RWPE1 (cell line): ENCODE data around the gene HSPBAP1.

Experiments used
- CTCF ChIA-PET: fragments of 350-600 bp; sonication (Branson Sonifier 250); formaldehyde crosslinking; extraction: SDS; loops from one replicate; lab custom pipeline; 2021; lab: Yijun Ruan, JAX
- POLR2A ChIA-PET: fragments of 400-600 bp; formaldehyde crosslinking; extraction: SDS; loops from one replicate; lab custom pipeline; 2020; ENCODE audit warnings: antibody characterized with exemption; ENCODE audit not compliant: low non-redundant PET; lab: Yijun Ruan, JAX
- DNase-seq: peaks from one replicate; pipeline ENCODE4 v3.0.0; 2012; ENCODE audit warnings: low spot score
- H3K27ac ChIP-seq: fragments of 450-650 bp; 2 replicates; pipeline ENCODE4 v1.5.1; 2017
- CTCF ChIP-seq: fragments of 450-650 bp; conservative IDR thresholded peaks from 2 replicates; pipeline ENCODE4 v1.5.1; 2017; ENCODE audit warnings: low read depth, mild to moderate bottlenecking

Gene HSPBAP1

GRCh38 chr3:122777563-122777962, 16.1 kb downstream of the HSPBAP1 start:
- no peak for TF ChIP-seq CTCF
- no peak overlapping the region for H3K27ac ChIP-seq
- CTCF ChIA-PET = no interaction called here
- DNase-seq = no peak
- POLR2A ChIA-PET = no interaction called here

- ChIA-PET POLR2A (no interaction called here), CTCF (no interaction called here)
- no peak for TF ChIP-seq CTCF
- no peak overlapping the region for H3K27ac ChIP-seq
- no peak for DNase-seq
These were observed 16.8 kb downstream of the HSPBAP1 start for GRCh38 chr3:122776675-122777468.

DNA sequence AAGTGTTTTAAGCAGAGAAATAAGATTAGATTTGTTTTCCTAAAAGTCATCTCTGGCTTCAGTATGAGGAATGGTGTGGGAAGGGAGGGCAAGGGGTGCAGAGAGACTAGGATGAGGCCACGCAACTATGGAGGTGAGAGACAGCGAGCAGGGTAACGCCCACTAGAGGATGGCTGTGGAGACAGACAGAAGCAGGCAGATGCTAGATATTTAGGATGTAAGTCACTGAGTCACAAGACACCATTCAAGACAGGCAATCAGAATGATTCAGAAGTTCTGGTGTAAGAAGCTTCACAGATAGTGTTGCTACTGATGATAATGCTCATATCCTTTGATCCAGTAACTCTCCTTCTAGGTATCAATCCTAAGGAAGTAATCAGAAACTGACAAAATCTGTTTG, 19.1 kb downstream of the HSPBAP1 start:
- CTCF ChIA-PET = interaction anchor here (0.6 kb wide), 1 partner anchor 500 kb away, joined by 5 read pairs; no protein-coding TSS in a partner anchor
- no peak overlapping the region for H3K27ac ChIP-seq

DNA sequence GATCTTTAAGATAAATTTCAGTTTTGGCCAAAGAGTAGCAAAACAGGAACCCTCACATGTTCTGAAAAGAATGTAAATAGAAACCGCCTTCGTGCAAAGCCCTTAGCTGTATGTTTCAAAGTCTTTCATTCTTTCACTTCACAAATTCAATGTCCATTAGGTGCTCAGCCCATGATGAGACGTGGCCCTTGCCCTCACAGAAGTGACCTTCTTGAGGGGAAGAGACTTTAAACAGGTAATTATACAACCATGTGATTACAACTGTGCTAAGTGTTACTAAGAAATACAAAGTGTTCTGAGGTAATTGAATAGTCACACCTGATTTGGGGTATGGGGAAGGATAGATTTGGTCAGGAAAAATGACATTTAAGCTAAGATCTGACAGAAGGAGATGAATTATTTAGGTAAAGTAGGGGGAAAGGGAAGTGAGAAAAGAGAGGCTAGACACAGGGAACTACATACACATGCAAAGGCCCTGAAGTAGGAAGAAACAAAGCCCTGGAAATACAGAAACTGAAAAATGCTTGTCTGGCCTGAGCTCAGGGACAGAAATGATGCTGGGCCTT, 19.6 kb downstream of the HSPBAP1 start:
- DNase-seq = no peak
- no peak for TF ChIP-seq CTCF
- H3K27ac ChIP-seq = no peak overlapping the region
- POLR2A ChIA-PET = no interaction called here
- CTCF ChIA-PET = interaction anchor here (0.6 kb wide), 1 partner anchor 501 kb away, joined by 5 read pairs; no protein-coding TSS in a partner anchor

More for the DNA sequence above, 19.1 kb downstream of the HSPBAP1 start:
- no peak for TF ChIP-seq CTCF
- no peak for DNase-seq
- POLR2A ChIA-PET = no interaction called here

GRCh38 chr3:122772827-122773226, 20.8 kb downstream of the HSPBAP1 start:
- CTCF ChIA-PET = interaction anchor here (1.0 kb wide), 1 partner anchor 200 kb away, joined by 4 read pairs; no protein-coding TSS in a partner anchor
- POLR2A ChIA-PET = no interaction called here
- no peak for DNase-seq
- no peak for TF ChIP-seq CTCF
- H3K27ac ChIP-seq = no peak overlapping the region

- ChIA-PET POLR2A (no interaction called here), CTCF (interaction anchor here (0.5 kb wide), 1 partner anchor 309 kb away, joined by 7 read pairs; no protein-coding TSS in a partner anchor)
- no peak overlapping the region for H3K27ac ChIP-seq
- no peak for TF ChIP-seq CTCF
- no peak for DNase-seq
These were observed 23.0 kb downstream of the HSPBAP1 start for GRCh38 chr3:122770521-122771202.
